Nephron progenitor cell (in vitro differentiated cells): ENCODE measurements around the gene GHRH.

ENCODE experiments used
- DNase-seq: peaks from one replicate; pipeline ENCODE4 v3.0.0; 2021
- H3K27ac Mint-ChIP-seq: 2 replicates; pipeline ENCODE4 v1.8.0; 2021; ENCODE audit warnings: mild to moderate bottlenecking, moderate library complexity, mixed read lengths
- H3K27me3 Mint-ChIP-seq: 2 replicates; pipeline ENCODE4 v1.8.0; 2021; ENCODE audit warnings: mild to moderate bottlenecking, low read depth, mixed read lengths; ENCODE audit not compliant: poor library complexity
- H3K36me3 Mint-ChIP-seq: 2 replicates; pipeline ENCODE4 v1.8.0; 2021; ENCODE audit warnings: low read depth, mixed read lengths
- H3K4me1 Mint-ChIP-seq: 2 replicates; pipeline ENCODE4 v1.8.0; 2021; ENCODE audit warnings: mixed read lengths
- H3K4me3 Mint-ChIP-seq: 2 replicates; pipeline ENCODE4 v1.8.0; 2021; ENCODE audit warnings: mild to moderate bottlenecking, moderate library complexity, mixed read lengths
- H3K9me3 Mint-ChIP-seq: 2 replicates; pipeline ENCODE4 v1.8.0; 2021; ENCODE audit warnings: mild to moderate bottlenecking, moderate library complexity, mixed read lengths
- TF ChIP-seq, protein P1 (sequence below): fragments of 200-600 bp; sonication (generic); IDR thresholded peaks from 2 replicates; pipeline ENCODE4 v1.5.0; 2021; ENCODE audit warnings: antibody characterized with exemption

The GHRH gene

DNA sequence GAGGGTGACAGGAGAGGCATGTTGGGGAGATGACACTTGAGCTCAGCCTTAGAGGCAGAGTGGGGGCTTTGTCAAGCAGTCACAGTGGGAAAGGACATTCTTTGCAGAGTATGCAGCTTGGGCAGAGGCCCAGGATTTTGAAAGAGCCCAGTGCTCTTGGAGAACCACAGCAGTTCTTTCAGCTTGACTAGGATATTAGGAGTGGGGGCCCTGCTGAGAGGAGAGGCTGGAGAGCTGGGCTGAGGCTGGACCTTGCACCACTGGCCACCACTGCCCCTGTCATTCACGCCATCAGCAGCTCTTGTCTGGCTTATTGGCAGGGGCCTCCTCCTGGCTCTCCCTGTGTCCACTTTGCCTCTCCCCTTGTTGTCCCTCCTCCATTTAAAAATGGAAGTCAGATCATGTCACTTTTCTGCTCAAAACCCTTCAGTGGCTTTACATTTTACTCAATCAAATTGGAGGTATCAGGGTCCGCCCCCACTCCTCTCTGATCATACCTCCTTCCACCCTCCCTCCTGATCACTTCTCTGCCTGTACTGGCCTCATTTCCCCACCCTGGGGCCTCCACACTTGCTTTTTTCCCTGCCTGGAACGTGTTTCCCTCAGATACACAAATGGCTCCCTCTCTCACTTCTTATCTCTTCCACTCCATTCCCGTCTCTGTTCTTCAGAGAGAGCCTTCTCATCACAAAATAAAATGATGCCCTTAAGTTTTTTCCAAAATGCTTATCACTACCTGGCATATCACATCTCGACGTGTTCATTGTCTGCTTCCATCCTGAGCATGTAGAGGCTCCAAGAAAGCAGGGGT, 38.3 kb upstream of the GHRH start:
- Mint-ChIP-seq H3K27me3 (peaks cover 4% of the 10 kb centered on the region), H3K9me3 (peaks cover 4% of the 10 kb centered on the region), H3K4me3 (no peak overlapping the region), H3K27ac (peak overlapping the region; percentile 76), H3K4me1 (peaks cover 16% of the 10 kb centered on the region), H3K36me3 (peaks cover 60% of the 10 kb centered on the region)
- DNase-seq: no peak
- TF ChIP-seq, protein P1, sequence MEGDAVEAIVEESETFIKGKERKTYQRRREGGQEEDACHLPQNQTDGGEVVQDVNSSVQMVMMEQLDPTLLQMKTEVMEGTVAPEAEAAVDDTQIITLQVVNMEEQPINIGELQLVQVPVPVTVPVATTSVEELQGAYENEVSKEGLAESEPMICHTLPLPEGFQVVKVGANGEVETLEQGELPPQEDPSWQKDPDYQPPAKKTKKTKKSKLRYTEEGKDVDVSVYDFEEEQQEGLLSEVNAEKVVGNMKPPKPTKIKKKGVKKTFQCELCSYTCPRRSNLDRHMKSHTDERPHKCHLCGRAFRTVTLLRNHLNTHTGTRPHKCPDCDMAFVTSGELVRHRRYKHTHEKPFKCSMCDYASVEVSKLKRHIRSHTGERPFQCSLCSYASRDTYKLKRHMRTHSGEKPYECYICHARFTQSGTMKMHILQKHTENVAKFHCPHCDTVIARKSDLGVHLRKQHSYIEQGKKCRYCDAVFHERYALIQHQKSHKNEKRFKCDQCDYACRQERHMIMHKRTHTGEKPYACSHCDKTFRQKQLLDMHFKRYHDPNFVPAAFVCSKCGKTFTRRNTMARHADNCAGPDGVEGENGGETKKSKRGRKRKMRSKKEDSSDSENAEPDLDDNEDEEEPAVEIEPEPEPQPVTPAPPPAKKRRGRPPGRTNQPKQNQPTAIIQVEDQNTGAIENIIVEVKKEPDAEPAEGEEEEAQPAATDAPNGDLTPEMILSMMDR: no peak

DNA sequence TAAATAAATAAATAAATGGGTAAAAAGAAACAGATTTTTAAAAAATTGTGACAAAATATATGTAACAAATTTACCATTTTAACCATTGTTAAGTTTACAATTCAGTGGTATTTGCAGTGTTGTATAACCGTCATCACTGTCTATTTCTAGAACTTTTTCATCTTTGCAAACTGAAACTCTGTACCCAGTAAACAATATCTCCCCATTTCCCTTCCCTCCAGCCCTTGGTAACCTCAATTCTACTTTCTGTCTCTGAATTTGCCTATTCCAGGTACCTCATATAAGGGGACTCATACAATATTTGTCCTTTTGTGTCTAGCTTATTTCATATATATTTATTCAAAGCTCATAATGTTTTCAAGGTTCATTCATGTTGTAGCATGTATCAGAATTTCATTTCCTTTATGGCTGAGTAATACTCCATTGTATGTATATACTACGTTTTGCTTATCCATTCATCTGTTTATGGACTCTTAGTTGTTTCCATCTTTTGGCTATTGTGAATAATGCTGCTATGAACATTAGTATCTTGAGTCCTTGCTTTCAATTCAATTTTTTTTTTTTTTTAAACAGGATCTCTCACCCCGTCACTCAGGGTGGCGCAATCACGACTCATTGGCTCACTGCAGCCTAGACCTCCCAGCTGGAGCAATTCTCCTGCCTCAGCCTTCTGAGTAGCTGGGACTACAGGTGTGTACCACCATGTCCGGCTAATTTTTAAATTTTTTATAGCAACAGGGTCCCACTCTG, 36.8 kb upstream of the GHRH start:
- TF ChIP-seq, protein P1: no peak
- Mint-ChIP-seq H3K4me1 (peaks cover 8% of the 10 kb centered on the region), H3K27ac (no peak overlapping the region), H3K9me3 (peaks cover 16% of the 10 kb centered on the region), H3K36me3 (peaks cover 66% of the 10 kb centered on the region), H3K27me3 (peaks cover 7% of the 10 kb centered on the region), H3K4me3 (no peak overlapping the region)
- no peak for DNase-seq

DNA sequence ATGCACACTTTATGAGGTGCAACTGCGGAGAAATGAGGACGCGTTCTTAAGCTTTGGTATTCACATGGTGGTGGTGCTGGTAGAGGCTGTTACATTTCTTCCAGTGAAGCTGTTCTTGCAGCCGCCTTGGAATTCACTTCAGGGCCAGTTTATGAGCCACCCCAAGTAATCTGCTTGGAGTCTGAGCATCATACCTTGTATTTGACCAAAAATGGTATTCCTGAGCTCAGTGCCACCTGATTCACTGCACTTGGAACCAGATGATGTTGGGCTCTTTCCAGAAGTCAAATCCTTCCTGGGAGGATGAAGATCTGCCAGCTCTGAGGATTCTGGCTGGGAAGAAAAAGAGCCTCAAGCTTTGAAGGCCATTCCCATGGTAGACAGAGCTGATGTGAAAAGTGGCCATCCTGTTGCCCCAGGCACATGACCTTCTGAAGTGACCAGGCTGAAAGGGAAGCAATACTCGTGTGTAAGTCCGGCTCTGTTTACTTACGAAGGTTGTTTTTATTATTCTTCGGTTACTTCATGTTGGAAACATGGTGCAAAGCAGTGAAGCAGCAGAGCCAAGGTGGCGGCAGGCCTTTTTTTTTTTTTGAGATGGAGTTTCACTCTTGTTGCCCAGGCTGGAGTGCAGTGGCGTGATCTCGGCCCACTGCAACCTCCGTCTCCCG, 35.6 kb upstream of the GHRH start:
- H3K27ac Mint-ChIP-seq: peak overlapping the region; percentile 40
- TF ChIP-seq, protein P1: no peak
- peaks cover 8% of the 10 kb centered on the region for H3K4me1 Mint-ChIP-seq
- peaks cover 10% of the 10 kb centered on the region for H3K27me3 Mint-ChIP-seq
- peaks cover 66% of the 10 kb centered on the region for H3K36me3 Mint-ChIP-seq
- peaks cover 27% of the 10 kb centered on the region for H3K9me3 Mint-ChIP-seq
- no peak overlapping the region for H3K4me3 Mint-ChIP-seq
- no peak for DNase-seq

DNA sequence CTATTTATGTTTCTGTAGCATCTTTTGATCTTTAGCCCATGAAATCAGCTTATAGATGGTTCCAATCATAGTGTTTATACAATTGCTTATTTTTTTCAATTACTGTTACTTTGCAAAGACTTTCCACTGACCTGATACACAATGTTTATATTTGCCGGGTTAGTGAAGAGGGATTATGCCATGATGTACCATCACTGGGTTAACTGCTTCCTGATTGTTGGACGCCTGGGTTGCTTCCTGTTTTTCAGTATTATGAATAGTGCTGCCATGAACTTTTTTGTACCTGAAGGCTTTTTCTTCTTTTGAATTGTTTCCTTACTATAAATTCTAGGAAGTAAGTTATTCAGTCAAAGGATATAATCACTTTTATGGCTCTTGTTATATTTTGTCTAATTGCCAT, 34.8 kb upstream of the GHRH start:
- no peak for DNase-seq

DNA sequence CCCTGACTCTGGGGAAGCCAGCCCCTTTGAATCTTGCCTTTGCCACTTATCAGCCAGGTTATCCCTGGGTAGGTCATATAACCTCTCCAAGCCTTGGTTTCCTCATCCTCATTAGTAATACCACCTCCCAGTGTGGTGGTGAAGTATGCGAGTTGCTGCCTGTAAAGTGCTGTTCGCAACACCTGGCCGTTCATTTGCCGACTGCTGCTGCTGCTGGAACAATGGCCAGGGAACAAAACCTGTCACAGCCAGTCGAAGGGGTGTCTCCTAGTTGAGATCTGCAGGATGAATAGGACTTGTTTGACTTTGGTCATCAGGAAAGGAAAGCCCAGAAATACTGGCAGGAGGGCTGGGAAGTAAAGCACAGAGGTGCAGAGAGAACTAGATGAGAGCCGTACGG, 34.0 kb upstream of the GHRH start:
- no peak for DNase-seq
- H3K36me3 Mint-ChIP-seq: peaks cover 64% of the 10 kb centered on the region
- H3K9me3 Mint-ChIP-seq: peaks cover 33% of the 10 kb centered on the region

More for the DNA sequence above, 34.8 kb upstream of the GHRH start:
- TF ChIP-seq, protein P1: no peak
- Mint-ChIP-seq H3K4me1 (peaks cover 14% of the 10 kb centered on the region), H3K4me3 (no peak overlapping the region), H3K9me3 (peaks cover 30% of the 10 kb centered on the region), H3K27me3 (peaks cover 13% of the 10 kb centered on the region), H3K27ac (no peak overlapping the region), H3K36me3 (peaks cover 66% of the 10 kb centered on the region)

More for the DNA sequence above, 34.0 kb upstream of the GHRH start:
- Mint-ChIP-seq H3K4me1 (peaks cover 18% of the 10 kb centered on the region), H3K4me3 (no peak overlapping the region), H3K27ac (no peak overlapping the region), H3K27me3 (peaks cover 13% of the 10 kb centered on the region)
- TF ChIP-seq, protein P1: no peak
